Stimulated activated CD4-positive, alpha-beta T cell treated with anti-CD3 and anti-CD28 coated beads, Interleukin-15, amount 100 ng/mL, for 24 hours (primary cell): ENCODE results near the gene FAM25G.
"Not testable (repeated sequence)": the region's sequence is repeated elsewhere in the genome, so short reads cannot be mapped to it uniquely, and the experiment has no call there.

Source experiments
- DNase-seq: peaks from one replicate; pipeline ENCODE4 v3.0.0-alpha.2; 2020

The FAM25G gene

GRCh38 chr10:47491600-47491999 is at the start of gene FAM25G:
Gene FAM25G (minus strand): TSS chr10:47491700. CDS start chr10:47491674, 26 bp downstream.
- not testable (repeated sequence) for DNase-seq

GRCh38 chr10:47536430-47536829 is 44.9 kb upstream of the FAM25G start:
- not testable (repeated sequence) for DNase-seq

GRCh38 chr10:47523475-47523874 is 32.0 kb upstream of the FAM25G start, which contains the start of gene AGAP9:
Gene AGAP9 (minus strand): TSS chr10:47523638. CDS start chr10:47523526, 112 bp downstream.
- not testable (repeated sequence) for DNase-seq

- not testable (repeated sequence) for DNase-seq
Measured at GRCh38 chr10:47502313-47502712, 10.8 kb upstream of the FAM25G start.

GRCh38 chr10:47494226-47494625 is 2.7 kb upstream of the FAM25G start:
- DNase-seq, result not testable (repeated sequence)

GRCh38 chr10:47489630-47490029 is 1.9 kb downstream of the FAM25G start:
- DNase-seq, result not testable (repeated sequence)

- DNase-seq, result not testable (repeated sequence)
Measured at GRCh38 chr10:47485943-47486342, 5.6 kb downstream of the FAM25G start.

- DNase-seq, result not testable (repeated sequence)
Measured at GRCh38 chr10:47484786-47485185, 6.7 kb downstream of the FAM25G start.

- not testable (repeated sequence) for DNase-seq
Measured at GRCh38 chr10:47483923-47484322, 7.6 kb downstream of the FAM25G start, which contains the start of gene ANXA8. Gene ANXA8 (minus strand): TSS chr10:47484115. CDS start chr10:47483933, 182 bp downstream.

- not testable (repeated sequence) for DNase-seq
Measured at GRCh38 chr10:47482367-47482766, 9.1 kb downstream of the FAM25G start.

- DNase-seq, result not testable (repeated sequence)
Measured at GRCh38 chr10:47481768-47482181, 9.7 kb downstream of the FAM25G start.

- DNase-seq, result not testable (repeated sequence)
Measured at GRCh38 chr10:47481182-47481766, 10.2 kb downstream of the FAM25G start.

GRCh38 chr10:47480133-47480532 is 11.4 kb downstream of the FAM25G start:
- DNase-seq, result not testable (repeated sequence)

- not testable (repeated sequence) for DNase-seq
Measured at GRCh38 chr10:47478114-47478513, 13.4 kb downstream of the FAM25G start.

GRCh38 chr10:47477078-47477477 is 14.4 kb downstream of the FAM25G start:
- not testable (repeated sequence) for DNase-seq

GRCh38 chr10:47475101-47475500 is 16.4 kb downstream of the FAM25G start:
- DNase-seq, result not testable (repeated sequence)

- DNase-seq, result not testable (repeated sequence)
Measured at GRCh38 chr10:47473516-47473915, 18.0 kb downstream of the FAM25G start.

GRCh38 chr10:47472647-47473046 is 18.9 kb downstream of the FAM25G start:
- DNase-seq, result not testable (repeated sequence)

- not testable (repeated sequence) for DNase-seq
Measured at GRCh38 chr10:47472072-47472471, 19.4 kb downstream of the FAM25G start.

GRCh38 chr10:47468731-47469528 is 22.6 kb downstream of the FAM25G start:
- DNase-seq, result not testable (repeated sequence)

- DNase-seq, result not testable (repeated sequence)
Measured at GRCh38 chr10:47467957-47468356, 23.5 kb downstream of the FAM25G start.

GRCh38 chr10:47467458-47467857 is 24.0 kb downstream of the FAM25G start:
- DNase-seq, result not testable (repeated sequence)

- not testable (repeated sequence) for DNase-seq
Measured at GRCh38 chr10:47465216-47465917, 26.1 kb downstream of the FAM25G start.
